Colonic mucosa (tissue), 4 donors: ENCODE measurements around the gene PUDP. TPM values are rescaled to one million over a fixed set of nuclear protein-coding genes. Genes with fewer than 3 reads are reported as not detected.

Experiments used
- DNase-seq: peaks from one replicate; pipeline ENCODE4 v3.0.0-alpha.2; 2020
- H3K27ac ChIP-seq: fragments of 200-600 bp; one replicate; pipeline ENCODE4 v1.8.0; 2021
- H3K27me3 ChIP-seq: fragments of 200-600 bp; one replicate; pipeline ENCODE4 v1.8.0; 2021
- H3K36me3 ChIP-seq: fragments of 200-600 bp; one replicate; pipeline ENCODE4 v1.8.0; 2021
- H3K4me1 ChIP-seq: fragments of 200-600 bp; one replicate; pipeline ENCODE4 v1.8.0; 2021; ENCODE audit warnings: mild to moderate bottlenecking
- H3K4me3 ChIP-seq: fragments of 200-600 bp; one replicate; pipeline ENCODE4 v1.8.0; 2021
- H3K9ac ChIP-seq, 2 donors: one replicate each; pipeline ENCODE4 v1.7.0; 2013; ENCODE audit warnings: control low read depth in 2 of 2, low read depth in 2 of 2, low read length in 2 of 2
- H3K9me3 ChIP-seq: fragments of 200-600 bp; one replicate; pipeline ENCODE4 v1.8.0; 2021
- CTCF ChIP-seq: fragments of 200-600 bp; IDR thresholded peaks from one replicate; pipeline ENCODE4 v1.8.0; 2022; ENCODE audit warnings: antibody characterized with exemption, mild to moderate bottlenecking
- intact Hi-C: fragments of 100-400 bp; cut with DNase I; formaldehyde crosslinking; loops from one replicate; pipeline ENCODE4 v1.14.1; 2022
- total RNA-seq, 2 donors: library from RNA; stranded (reverse); fragmentation: NEBNext Ultra II Directional in 1 of 2; extraction: Animal tissue kit (Norgen Biotek cat#: 25700) in 1 of 2; gene quantifications; one replicate each; pipeline ENCODE4 v1.2.1, GENCODE V29; 2021
- donor health status: healthy.
- donor health status: DM: no; HTN: no; CAD: no.
- donor health status: DM: no; HTN: no; CAD: no.

PUDP gene
- total RNA-seq, 2 donors from 2014 or later: 55.1 to 62.4 TPM

- H3K4me3 ChIP-seq: no peak overlapping the region
- TF ChIP-seq CTCF: no peak
- peaks cover 7% of the 10 kb centered on the region for H3K4me1 ChIP-seq
- DNase-seq: no peak
- no peak overlapping the region for H3K27ac ChIP-seq
- H3K27me3 ChIP-seq: no peaks in the 10 kb centered on the region
- no peak overlapping the region for H3K9ac ChIP-seq
- H3K9me3 ChIP-seq: no peaks in the 10 kb centered on the region
- intact Hi-C loops: no loop called here
- no peaks in the 10 kb centered on the region for H3K36me3 ChIP-seq
Observed at GRCh38 chrX:7116081-7116480, 31.9 kb downstream of the PUDP start.

GRCh38 chrX:7115557-7115956, 32.4 kb downstream of the PUDP start:
- intact Hi-C loops: no loop called here
- H3K9ac ChIP-seq: no peak overlapping the region
- peaks cover 4% of the 10 kb centered on the region for H3K4me1 ChIP-seq
- no peaks in the 10 kb centered on the region for H3K9me3 ChIP-seq
- H3K27ac ChIP-seq: no peak overlapping the region
- no peaks in the 10 kb centered on the region for H3K27me3 ChIP-seq
- no peak overlapping the region for H3K4me3 ChIP-seq
- no peak for DNase-seq
- no peak for TF ChIP-seq CTCF
- no peaks in the 10 kb centered on the region for H3K36me3 ChIP-seq

GRCh38 chrX:7112071-7112470, 35.9 kb downstream of the PUDP start:
- no peak for DNase-seq
- Histone ChIP-seq H3K9ac (no peak overlapping the region), H3K9me3 (no peaks in the 10 kb centered on the region), H3K27ac (no peak overlapping the region), H3K4me3 (no peak overlapping the region), H3K4me1 (no peaks in the 10 kb centered on the region), H3K27me3 (no peaks in the 10 kb centered on the region), H3K36me3 (no peaks in the 10 kb centered on the region)
- intact Hi-C loops: no loop called here
- TF ChIP-seq CTCF: no peak

GRCh38 chrX:7111518-7111917, 36.4 kb downstream of the PUDP start:
- H3K27me3 ChIP-seq: no peaks in the 10 kb centered on the region
- H3K4me1 ChIP-seq: no peaks in the 10 kb centered on the region
- H3K27ac ChIP-seq: no peak overlapping the region
- no peak for TF ChIP-seq CTCF
- H3K36me3 ChIP-seq: no peaks in the 10 kb centered on the region
- H3K9me3 ChIP-seq: no peaks in the 10 kb centered on the region
- no peak for DNase-seq
- no peak overlapping the region for H3K4me3 ChIP-seq
- intact Hi-C loops: no loop called here
- no peak overlapping the region for H3K9ac ChIP-seq

- no peaks in the 10 kb centered on the region for H3K4me1 ChIP-seq
- no peak for DNase-seq
- TF ChIP-seq CTCF: no peak
- no peaks in the 10 kb centered on the region for H3K27me3 ChIP-seq
- H3K4me3 ChIP-seq: no peak overlapping the region
- no peak overlapping the region for H3K9ac ChIP-seq
- intact Hi-C loops: no loop called here
- no peaks in the 10 kb centered on the region for H3K36me3 ChIP-seq
- H3K27ac ChIP-seq: no peak overlapping the region
- no peaks in the 10 kb centered on the region for H3K9me3 ChIP-seq
Observed at GRCh38 chrX:7110821-7111276, 37.1 kb downstream of the PUDP start.
